ENCODE results near the gene RNFT2. TPM values are rescaled to one million over a fixed set of nuclear protein-coding genes. Genes with fewer than 3 reads are reported as not detected.

Gene RNFT2
- total RNA-seq, 1 experiment from 2014 or later, result 12.3 TPM

DNA sequence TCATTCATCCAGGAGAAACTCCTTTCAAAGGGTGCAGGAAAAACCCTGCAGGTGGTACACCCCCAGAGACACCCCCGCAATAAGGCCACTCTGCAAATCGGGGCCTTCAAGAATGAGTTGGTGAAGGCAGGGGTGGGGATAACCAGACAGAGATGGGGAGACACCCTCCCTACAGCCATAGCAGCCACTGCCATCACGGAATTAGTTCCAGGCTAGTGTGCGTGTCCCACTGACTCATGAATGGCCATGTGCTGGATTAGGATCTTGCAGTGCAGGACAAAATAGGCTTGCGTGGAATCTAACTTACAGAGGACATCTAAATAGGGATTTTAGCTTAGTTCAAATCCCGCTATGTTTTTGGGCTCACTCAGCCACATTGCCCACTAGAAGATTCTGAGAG lies 38.0 kb upstream of the RNFT2 start:
- POLR2A ChIA-PET, result no interaction called here
- no TSS peak for BruUV-seq (replicated peaks)

DNA sequence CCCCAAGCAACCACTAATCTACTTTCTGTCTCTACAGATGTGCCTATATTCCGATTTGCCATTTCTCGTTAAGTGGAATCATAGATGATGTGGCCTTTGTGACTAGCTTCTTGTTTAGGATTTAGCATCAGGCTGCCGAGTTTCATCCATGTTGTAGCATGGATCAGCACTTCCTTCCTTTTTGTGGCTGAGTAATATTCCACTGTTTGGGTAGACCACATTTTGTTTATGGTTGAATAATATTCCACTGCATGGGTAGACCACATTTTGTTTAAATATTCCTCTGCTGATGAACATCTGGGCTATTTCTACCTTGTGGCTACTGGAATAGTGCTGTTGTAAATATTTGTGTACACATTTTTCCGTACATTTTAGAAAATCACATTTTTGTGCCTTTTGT lies 36.7 kb upstream of the RNFT2 start:
- TF ChIP-seq TCF7L2 (IDR thresholded peaks at IDR 0.05; ENCODE audit: low read depth, low read length) (no peak), SIN3A (IDR thresholded peaks at IDR 0.05; ENCODE audit: borderline replicate concordance, insufficient read depth, low read depth, low read length) (no peak)
- TF ChIP-seq, protein P1, sequence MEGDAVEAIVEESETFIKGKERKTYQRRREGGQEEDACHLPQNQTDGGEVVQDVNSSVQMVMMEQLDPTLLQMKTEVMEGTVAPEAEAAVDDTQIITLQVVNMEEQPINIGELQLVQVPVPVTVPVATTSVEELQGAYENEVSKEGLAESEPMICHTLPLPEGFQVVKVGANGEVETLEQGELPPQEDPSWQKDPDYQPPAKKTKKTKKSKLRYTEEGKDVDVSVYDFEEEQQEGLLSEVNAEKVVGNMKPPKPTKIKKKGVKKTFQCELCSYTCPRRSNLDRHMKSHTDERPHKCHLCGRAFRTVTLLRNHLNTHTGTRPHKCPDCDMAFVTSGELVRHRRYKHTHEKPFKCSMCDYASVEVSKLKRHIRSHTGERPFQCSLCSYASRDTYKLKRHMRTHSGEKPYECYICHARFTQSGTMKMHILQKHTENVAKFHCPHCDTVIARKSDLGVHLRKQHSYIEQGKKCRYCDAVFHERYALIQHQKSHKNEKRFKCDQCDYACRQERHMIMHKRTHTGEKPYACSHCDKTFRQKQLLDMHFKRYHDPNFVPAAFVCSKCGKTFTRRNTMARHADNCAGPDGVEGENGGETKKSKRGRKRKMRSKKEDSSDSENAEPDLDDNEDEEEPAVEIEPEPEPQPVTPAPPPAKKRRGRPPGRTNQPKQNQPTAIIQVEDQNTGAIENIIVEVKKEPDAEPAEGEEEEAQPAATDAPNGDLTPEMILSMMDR (IDR thresholded peaks at IDR 0.05), result no peak
- TF ChIP-seq, protein P2, sequence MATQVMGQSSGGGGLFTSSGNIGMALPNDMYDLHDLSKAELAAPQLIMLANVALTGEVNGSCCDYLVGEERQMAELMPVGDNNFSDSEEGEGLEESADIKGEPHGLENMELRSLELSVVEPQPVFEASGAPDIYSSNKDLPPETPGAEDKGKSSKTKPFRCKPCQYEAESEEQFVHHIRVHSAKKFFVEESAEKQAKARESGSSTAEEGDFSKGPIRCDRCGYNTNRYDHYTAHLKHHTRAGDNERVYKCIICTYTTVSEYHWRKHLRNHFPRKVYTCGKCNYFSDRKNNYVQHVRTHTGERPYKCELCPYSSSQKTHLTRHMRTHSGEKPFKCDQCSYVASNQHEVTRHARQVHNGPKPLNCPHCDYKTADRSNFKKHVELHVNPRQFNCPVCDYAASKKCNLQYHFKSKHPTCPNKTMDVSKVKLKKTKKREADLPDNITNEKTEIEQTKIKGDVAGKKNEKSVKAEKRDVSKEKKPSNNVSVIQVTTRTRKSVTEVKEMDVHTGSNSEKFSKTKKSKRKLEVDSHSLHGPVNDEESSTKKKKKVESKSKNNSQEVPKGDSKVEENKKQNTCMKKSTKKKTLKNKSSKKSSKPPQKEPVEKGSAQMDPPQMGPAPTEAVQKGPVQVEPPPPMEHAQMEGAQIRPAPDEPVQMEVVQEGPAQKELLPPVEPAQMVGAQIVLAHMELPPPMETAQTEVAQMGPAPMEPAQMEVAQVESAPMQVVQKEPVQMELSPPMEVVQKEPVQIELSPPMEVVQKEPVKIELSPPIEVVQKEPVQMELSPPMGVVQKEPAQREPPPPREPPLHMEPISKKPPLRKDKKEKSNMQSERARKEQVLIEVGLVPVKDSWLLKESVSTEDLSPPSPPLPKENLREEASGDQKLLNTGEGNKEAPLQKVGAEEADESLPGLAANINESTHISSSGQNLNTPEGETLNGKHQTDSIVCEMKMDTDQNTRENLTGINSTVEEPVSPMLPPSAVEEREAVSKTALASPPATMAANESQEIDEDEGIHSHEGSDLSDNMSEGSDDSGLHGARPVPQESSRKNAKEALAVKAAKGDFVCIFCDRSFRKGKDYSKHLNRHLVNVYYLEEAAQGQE (IDR thresholded peaks at IDR 0.05; ENCODE audit: insufficient read depth in 1 of 2, low read depth in 2 of 2, low read length in 1 of 2), result no peak
- H3K9me3 ChIP-seq (ENCODE audit: control insufficient read depth, insufficient read depth, low read depth, low read length), result no peaks in the 10 kb centered on the region
- BruUV-seq (replicated peaks), result no TSS peak
- no peaks in the 10 kb centered on the region for H3K36me3 ChIP-seq (ENCODE audit: control insufficient read depth, insufficient read depth, low read length)
- ATAC-seq (no peak), DNase-seq (ENCODE audit: low read depth, low spot score) (no peak)
- CTCF ChIA-PET, result no interaction called here
- no peak overlapping the region for H3K4me3 ChIP-seq (ENCODE audit: low read depth in 2 of 2, low read length in 2 of 2)
- no peak overlapping the region for H3K27ac ChIP-seq (ENCODE audit: low read length)
- H3K27me3 ChIP-seq (ENCODE audit: control insufficient read depth, insufficient read depth, low read length), result no peaks in the 10 kb centered on the region
- no peaks in the 10 kb centered on the region; the same call in 1 of the 2 replicates for H3K4me1 ChIP-seq (ENCODE audit: control insufficient read depth, insufficient read depth, low read length)
- POLR2A ChIA-PET, result interaction anchor here (0.6 kb wide), 1 partner anchor 342 kb away, joined by 7 read pairs; no protein-coding TSS in a partner anchor
- in situ Hi-C loops (cut with HindIII; ENCODE audit: low pct_unique_long_range_greater_than_20kb, low sequenced_read_pairs), result no loop called here
- intact Hi-C loops (cut with micrococcal nuclease; ENCODE audit: unreplicated experiment), result loop anchor here (5.0 to 10.0 kb wide), 3 partner anchors 181 to 757 kb away; partner anchors contain the start of gene HRK

More for the DNA sequence above, 38.0 kb upstream of the RNFT2 start:
- ATAC-seq (no peak), DNase-seq (ENCODE audit: low read depth, low spot score) (no peak)
- no peak overlapping the region for H3K4me3 ChIP-seq (ENCODE audit: low read depth in 2 of 2, low read length in 2 of 2)
- no peaks in the 10 kb centered on the region; the same call in 1 of the 2 replicates for H3K4me1 ChIP-seq (ENCODE audit: control insufficient read depth, insufficient read depth, low read length)
- TF ChIP-seq, protein P2 (IDR thresholded peaks at IDR 0.05; ENCODE audit: insufficient read depth in 1 of 2, low read depth in 2 of 2, low read length in 1 of 2), result no peak
- TF ChIP-seq TCF7L2 (IDR thresholded peaks at IDR 0.05; ENCODE audit: low read depth, low read length) (no peak), SIN3A (IDR thresholded peaks at IDR 0.05; ENCODE audit: borderline replicate concordance, insufficient read depth, low read depth, low read length) (no peak), POLR2AphosphoS5 (IDR thresholded peaks at IDR 0.05; ENCODE audit: low read depth, low read length) (no peak)
- TF ChIP-seq, protein P1 (IDR thresholded peaks at IDR 0.05), result no peak
- in situ Hi-C loops (cut with HindIII; ENCODE audit: low pct_unique_long_range_greater_than_20kb, low sequenced_read_pairs) (no loop called here), intact Hi-C loops (cut with micrococcal nuclease; ENCODE audit: unreplicated experiment) (loop anchor here (5.0 to 10.0 kb wide), 3 partner anchors 182 to 755 kb away; partner anchors contain the start of gene HRK)
- CTCF ChIA-PET, result no interaction called here
- no peaks in the 10 kb centered on the region for H3K27me3 ChIP-seq (ENCODE audit: control insufficient read depth, insufficient read depth, low read length)
- H3K9me3 ChIP-seq (ENCODE audit: control insufficient read depth, insufficient read depth, low read depth, low read length), result no peaks in the 10 kb centered on the region
- no peaks in the 10 kb centered on the region for H3K36me3 ChIP-seq (ENCODE audit: control insufficient read depth, insufficient read depth, low read length)
- H3K27ac ChIP-seq (ENCODE audit: low read length), result no peak overlapping the region

All from Panc1 (cell line).